NCI-H1694 treated with DMSO at 0.1 percent for 48 hours (cell line): ENCODE data around the gene ASB16.
A peak's percentile ranks its signal among the peaks of the same experiment; 100 is the strongest.
"Not testable (repeated sequence)": the region's sequence is repeated elsewhere in the genome, so short reads cannot be mapped to it uniquely, and the experiment has no call there.

Experiments
- DNase-seq: peaks from one replicate; lab custom pipeline; 2025; lab: John Stamatoyannopoulos, UW

ASB16 gene

GRCh38 chr17:44170499-44171201, at the start of gene ASB16:
Gene ASB16 (plus strand): TSS chr17:44170704. CDS start chr17:44170790, 86 bp downstream.
- DNase-seq = peak; percentile 26

- peak; percentile 53 for DNase-seq
These were observed 49.5 kb upstream of the ASB16 start for GRCh38 chr17:44120851-44121605.

- DNase-seq = no peak
These were observed 48.3 kb upstream of the ASB16 start for GRCh38 chr17:44121997-44122815.

- DNase-seq = no peak
These were observed 47.6 kb upstream of the ASB16 start for GRCh38 chr17:44122816-44123355.

- peak; percentile 92 for DNase-seq
These were observed 47.0 kb upstream of the ASB16 start, which contains the start of gene HDAC5 for GRCh38 chr17:44123356-44124117. Gene HDAC5 (minus strand): TSS chr17:44123641. CDS start chr17:44117515, 6,126 bp downstream.

- DNase-seq = no peak
These were observed 46.4 kb upstream of the ASB16 start for GRCh38 chr17:44124118-44124438.

GRCh38 chr17:44128383-44128782, 42.1 kb upstream of the ASB16 start:
- no peak for DNase-seq

- no peak for DNase-seq
These were observed 39.7 kb upstream of the ASB16 start for GRCh38 chr17:44130693-44131349.

- not testable (repeated sequence) for DNase-seq
These were observed 39.1 kb upstream of the ASB16 start for GRCh38 chr17:44131372-44131771.

- no peak for DNase-seq
These were observed 38.2 kb upstream of the ASB16 start for GRCh38 chr17:44132275-44132821.

GRCh38 chr17:44133918-44134476, 36.5 kb upstream of the ASB16 start:
- no peak for DNase-seq

- DNase-seq = no peak
These were observed 35.5 kb upstream of the ASB16 start for GRCh38 chr17:44134752-44135568.

GRCh38 chr17:44137891-44138709, 32.4 kb upstream of the ASB16 start:
- DNase-seq = peak; percentile 65

- DNase-seq = not testable (repeated sequence)
These were observed 26.6 kb upstream of the ASB16 start for GRCh38 chr17:44143921-44144320.

- no peak for DNase-seq
These were observed 25.4 kb upstream of the ASB16 start for GRCh38 chr17:44144966-44145739.

GRCh38 chr17:44146375-44147346, 23.8 kb upstream of the ASB16 start:
- DNase-seq = no peak

- DNase-seq = no peak
These were observed 22.7 kb upstream of the ASB16 start for GRCh38 chr17:44147812-44148211.
